ENCODE measurements around the gene S100A7A. TPM values are rescaled to one million over a fixed set of nuclear protein-coding genes. Genes with fewer than 3 reads are reported as not detected.

S100A7A gene
- total RNA-seq, 1 experiment from 2014 or later, result not detected

DNA sequence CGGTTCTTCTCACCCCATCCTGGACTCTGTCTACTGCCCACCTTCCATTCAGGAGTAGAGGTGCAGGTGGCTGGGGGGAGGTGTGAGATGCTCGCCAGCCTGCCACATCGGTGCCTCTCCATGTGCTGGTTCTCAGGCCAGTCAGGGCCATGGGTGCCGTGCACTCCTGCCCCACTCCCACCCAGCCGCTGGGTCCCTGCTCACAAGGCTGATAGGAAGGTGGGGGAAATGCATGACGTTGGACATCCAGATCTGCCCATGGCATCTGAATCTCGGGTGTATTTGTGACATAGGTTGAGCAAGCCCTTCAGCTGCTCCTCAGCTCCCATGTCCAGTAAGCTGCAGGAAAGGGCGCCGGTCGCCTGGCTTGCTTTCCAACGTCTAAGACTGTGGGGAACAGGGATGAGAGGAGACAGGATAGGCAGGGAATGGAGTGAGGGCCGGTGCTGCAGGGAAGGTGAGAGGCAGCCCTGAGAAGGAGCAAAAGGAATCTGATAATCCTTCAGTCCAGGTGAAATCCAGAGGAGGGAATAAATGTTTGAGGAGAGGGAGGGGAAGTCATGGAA lies 11.8 kb downstream of the S100A7A start:
- Mint-ChIP-seq H3K9me3 (ENCODE audit: unreplicated experiment) (no peaks in the 10 kb centered on the region), H3K4me1 (ENCODE audit: low read depth, unreplicated experiment) (no peaks in the 10 kb centered on the region), H3K27me3 (ENCODE audit: insufficient read depth, unreplicated experiment) (peaks cover 17% of the 10 kb centered on the region), H3K27ac (ENCODE audit: unreplicated experiment) (no peak overlapping the region), H3K36me3 (ENCODE audit: insufficient read depth, unreplicated experiment) (no peaks in the 10 kb centered on the region), H3K4me3 (ENCODE audit: unreplicated experiment) (no peak overlapping the region)
- intact Hi-C loops (cut with micrococcal nuclease; ENCODE audit: unreplicated experiment), result loop anchor here (2.0 kb wide), 1 partner anchor 67 kb away; no protein-coding TSS in a partner anchor
- no peaks in the 10 kb centered on the region for H3K4me1 ChIP-seq
- TF ChIP-seq, protein P1, sequence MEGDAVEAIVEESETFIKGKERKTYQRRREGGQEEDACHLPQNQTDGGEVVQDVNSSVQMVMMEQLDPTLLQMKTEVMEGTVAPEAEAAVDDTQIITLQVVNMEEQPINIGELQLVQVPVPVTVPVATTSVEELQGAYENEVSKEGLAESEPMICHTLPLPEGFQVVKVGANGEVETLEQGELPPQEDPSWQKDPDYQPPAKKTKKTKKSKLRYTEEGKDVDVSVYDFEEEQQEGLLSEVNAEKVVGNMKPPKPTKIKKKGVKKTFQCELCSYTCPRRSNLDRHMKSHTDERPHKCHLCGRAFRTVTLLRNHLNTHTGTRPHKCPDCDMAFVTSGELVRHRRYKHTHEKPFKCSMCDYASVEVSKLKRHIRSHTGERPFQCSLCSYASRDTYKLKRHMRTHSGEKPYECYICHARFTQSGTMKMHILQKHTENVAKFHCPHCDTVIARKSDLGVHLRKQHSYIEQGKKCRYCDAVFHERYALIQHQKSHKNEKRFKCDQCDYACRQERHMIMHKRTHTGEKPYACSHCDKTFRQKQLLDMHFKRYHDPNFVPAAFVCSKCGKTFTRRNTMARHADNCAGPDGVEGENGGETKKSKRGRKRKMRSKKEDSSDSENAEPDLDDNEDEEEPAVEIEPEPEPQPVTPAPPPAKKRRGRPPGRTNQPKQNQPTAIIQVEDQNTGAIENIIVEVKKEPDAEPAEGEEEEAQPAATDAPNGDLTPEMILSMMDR (IDR thresholded peaks at IDR 0.05; ENCODE audit: insufficient read depth in 1 of 2, low read depth in 1 of 2, low read length in 1 of 2, severe bottlenecking in 1 of 2, unreplicated experiment in 1 of 2), result no peak
- CTCF ChIA-PET, result no interaction called here
- no peak for DNase-seq
- H3K27me3 ChIP-seq (replicated peaks; ENCODE audit: control insufficient read depth, insufficient read depth, low read length), result no peaks in the 10 kb centered on the region
- no peaks in the 10 kb centered on the region for H3K36me3 ChIP-seq (ENCODE audit: control insufficient read depth, insufficient read depth, low read length)
- no peak overlapping the region for H3K4me3 ChIP-seq (ENCODE audit: low read depth, low read length)
- no peaks in the 10 kb centered on the region for H3K9me3 ChIP-seq
- POLR2A ChIA-PET, result no interaction called here
- no TSS peak for BruUV-seq (replicated peaks)

DNA sequence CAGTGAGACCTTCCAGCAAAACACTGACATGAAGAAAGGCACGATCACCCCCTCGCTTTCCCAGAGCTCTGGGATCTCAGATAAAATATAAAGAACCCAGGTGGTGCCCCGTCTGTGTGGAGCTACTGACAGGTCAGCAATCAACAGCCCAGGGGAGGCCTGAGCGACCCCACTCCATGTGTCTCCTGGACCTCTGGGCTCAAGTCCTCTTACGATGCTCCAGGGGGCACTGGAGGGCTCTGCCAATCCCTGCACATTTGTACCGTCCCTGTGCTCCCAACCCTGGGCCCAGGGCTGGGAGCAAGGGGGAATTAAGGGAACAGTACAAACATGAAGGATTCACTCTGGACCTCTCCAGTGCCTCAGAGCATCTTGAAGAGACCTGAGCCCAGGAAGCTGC lies 12.5 kb downstream of the S100A7A start:
- no TSS peak for BruUV-seq (replicated peaks)
- CTCF ChIA-PET, result no interaction called here
- Mint-ChIP-seq H3K4me3 (ENCODE audit: unreplicated experiment) (no peak overlapping the region), H3K27me3 (ENCODE audit: insufficient read depth, unreplicated experiment) (peaks cover 19% of the 10 kb centered on the region), H3K9me3 (ENCODE audit: unreplicated experiment) (no peaks in the 10 kb centered on the region), H3K36me3 (ENCODE audit: insufficient read depth, unreplicated experiment) (no peaks in the 10 kb centered on the region), H3K4me1 (ENCODE audit: low read depth, unreplicated experiment) (no peaks in the 10 kb centered on the region), H3K27ac (ENCODE audit: unreplicated experiment) (no peak overlapping the region)
- intact Hi-C loops (cut with micrococcal nuclease; ENCODE audit: unreplicated experiment), result loop anchor here (2.0 kb wide), 1 partner anchor 66 kb away; no protein-coding TSS in a partner anchor
- Histone ChIP-seq H3K27me3 (replicated peaks; ENCODE audit: control insufficient read depth, insufficient read depth, low read length) (no peaks in the 10 kb centered on the region), H3K36me3 (ENCODE audit: control insufficient read depth, insufficient read depth, low read length) (no peaks in the 10 kb centered on the region), H3K4me3 (ENCODE audit: low read depth, low read length) (no peak overlapping the region), H3K9me3 (no peaks in the 10 kb centered on the region), H3K4me1 (no peaks in the 10 kb centered on the region)
- POLR2A ChIA-PET, result no interaction called here
- TF ChIP-seq, protein P1 (IDR thresholded peaks at IDR 0.05; ENCODE audit: insufficient read depth in 1 of 2, low read depth in 1 of 2, low read length in 1 of 2, severe bottlenecking in 1 of 2, unreplicated experiment in 1 of 2), result no peak
- no peak for DNase-seq

DNA sequence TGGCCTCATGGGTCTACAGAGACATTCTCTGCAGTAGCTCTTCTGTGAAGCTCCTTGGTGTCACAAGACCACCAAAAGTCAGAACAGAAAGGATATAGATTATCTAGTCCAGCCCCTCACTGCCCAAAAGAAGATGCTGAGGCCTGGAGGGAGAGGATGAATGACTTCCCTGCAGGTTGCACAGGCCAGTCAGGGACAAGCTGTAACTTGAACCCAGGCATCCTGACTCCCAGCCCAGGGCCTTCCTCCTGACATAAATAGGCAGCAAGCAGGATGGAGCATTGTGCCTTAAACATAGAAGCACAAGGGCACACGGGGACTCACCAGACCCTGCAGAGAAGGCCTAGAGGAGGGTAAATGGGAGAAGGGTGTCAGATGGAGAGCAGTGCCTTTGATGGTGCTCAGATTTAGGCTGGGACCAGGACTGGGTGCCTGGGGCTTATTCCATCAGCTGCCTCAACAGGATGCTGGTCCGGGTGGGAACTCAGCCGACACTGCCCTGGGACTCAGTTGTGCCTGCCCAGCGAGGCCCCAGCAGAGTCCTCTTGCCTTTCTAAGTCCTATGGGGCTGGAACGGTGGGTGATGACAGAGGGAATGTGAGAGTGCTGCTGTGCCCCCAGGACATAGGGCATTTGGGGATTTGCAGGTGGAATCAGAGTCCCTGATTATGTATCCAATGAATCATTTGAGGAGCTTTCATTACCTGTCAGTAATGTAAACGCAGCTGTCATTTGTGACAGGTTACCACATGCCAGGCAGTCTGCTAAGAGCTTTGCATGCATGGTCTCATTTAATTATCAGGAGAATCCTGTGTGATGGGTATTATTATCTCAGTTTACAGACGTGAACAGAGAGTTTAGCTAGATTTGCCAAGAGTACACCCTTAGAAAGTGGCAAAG lies 13.2 kb downstream of the S100A7A start:
- Histone ChIP-seq H3K27me3 (replicated peaks; ENCODE audit: control insufficient read depth, insufficient read depth, low read length) (no peaks in the 10 kb centered on the region), H3K9me3 (no peaks in the 10 kb centered on the region), H3K4me1 (no peaks in the 10 kb centered on the region), H3K36me3 (ENCODE audit: control insufficient read depth, insufficient read depth, low read length) (no peaks in the 10 kb centered on the region), H3K4me3 (ENCODE audit: low read depth, low read length) (no peak overlapping the region)
- no peaks in the 10 kb centered on the region for H3K4me1 Mint-ChIP-seq (ENCODE audit: low read depth, unreplicated experiment)
- ChIA-PET POLR2A (no interaction called here), CTCF (no interaction called here)
- no peak overlapping the region for H3K4me3 Mint-ChIP-seq (ENCODE audit: unreplicated experiment)
- TF ChIP-seq, protein P1 (IDR thresholded peaks at IDR 0.05; ENCODE audit: insufficient read depth in 1 of 2, low read depth in 1 of 2, low read length in 1 of 2, severe bottlenecking in 1 of 2, unreplicated experiment in 1 of 2), result no peak
- H3K36me3 Mint-ChIP-seq (ENCODE audit: insufficient read depth, unreplicated experiment), result no peaks in the 10 kb centered on the region
- no peaks in the 10 kb centered on the region for H3K9me3 Mint-ChIP-seq (ENCODE audit: unreplicated experiment)
- H3K27ac Mint-ChIP-seq (ENCODE audit: unreplicated experiment), result no peak overlapping the region
- peaks cover 20% of the 10 kb centered on the region for H3K27me3 Mint-ChIP-seq (ENCODE audit: insufficient read depth, unreplicated experiment)
- no peak for DNase-seq
- no TSS peak for BruUV-seq (replicated peaks)
- intact Hi-C loops (cut with micrococcal nuclease; ENCODE audit: unreplicated experiment), result loop anchor here (2.0 kb wide), 1 partner anchor 65 kb away; no protein-coding TSS in a partner anchor
